Glomerular visceral epithelial cell (primary cell): Measurements from ENCODE around the gene ITM2B.
A peak's percentile ranks its signal among the peaks of the same experiment; 100 is the strongest.

Experiments
- DNase-seq: peaks from one replicate; pipeline ENCODE4 v3.0.0-alpha.2; 2016; ENCODE audit errors: extremely low spot score

Gene ITM2B

GRCh38 chr13:48258430-48258829 lies 25.4 kb downstream of the ITM2B start:
- DNase-seq: no peak

DNA sequence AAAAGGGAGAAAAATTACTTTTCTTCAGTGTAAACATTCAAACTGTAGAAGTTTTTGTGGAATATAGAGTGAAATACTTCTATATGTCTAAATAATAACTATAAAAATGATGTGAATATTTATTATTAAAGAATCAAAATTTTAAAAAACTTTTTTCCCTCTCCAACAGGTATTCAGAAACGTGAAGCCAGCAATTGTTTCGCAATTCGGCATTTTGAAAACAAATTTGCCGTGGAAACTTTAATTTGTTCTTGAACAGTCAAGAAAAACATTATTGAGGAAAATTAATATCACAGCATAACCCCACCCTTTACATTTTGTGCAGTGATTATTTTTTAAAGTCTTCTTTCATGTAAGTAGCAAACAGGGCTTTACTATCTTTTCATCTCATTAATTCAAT lies 28.0 kb downstream of the ITM2B start:
- no peak for DNase-seq

- DNase-seq: peak; percentile 16
Measured at GRCh38 chr13:48263196-48263595, 30.2 kb downstream of the ITM2B start.

- DNase-seq: no peak
Measured at GRCh38 chr13:48264058-48264457, 31.1 kb downstream of the ITM2B start.

DNA sequence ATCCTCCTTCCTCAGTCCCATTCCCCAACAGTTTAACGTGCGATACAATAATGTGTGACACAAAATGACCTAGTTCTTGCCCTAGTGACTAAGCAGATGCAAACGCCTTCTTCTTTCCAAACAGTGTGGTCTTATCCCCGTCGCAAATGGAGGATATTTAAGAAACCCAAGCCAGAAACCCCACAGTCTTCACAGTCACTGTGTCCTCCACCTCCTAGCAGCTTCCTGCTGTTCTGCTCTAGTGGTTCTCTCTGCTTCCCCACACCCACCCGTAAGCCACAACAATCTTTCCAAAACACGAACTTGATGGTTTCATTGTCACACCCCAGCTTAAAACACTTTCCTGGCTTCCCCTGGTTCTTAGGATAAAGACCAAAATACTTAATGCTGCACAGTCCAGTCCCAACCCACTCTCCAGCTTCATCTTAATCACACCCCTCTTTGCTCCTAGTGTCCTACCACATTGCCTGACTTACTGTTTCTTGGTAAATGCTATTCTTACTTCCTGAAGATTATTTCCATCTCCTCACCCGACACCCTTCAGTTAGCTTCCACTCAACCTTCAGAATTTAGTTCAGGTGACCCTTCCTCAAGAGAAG lies 32.3 kb downstream of the ITM2B start:
- no peak for DNase-seq

DNA sequence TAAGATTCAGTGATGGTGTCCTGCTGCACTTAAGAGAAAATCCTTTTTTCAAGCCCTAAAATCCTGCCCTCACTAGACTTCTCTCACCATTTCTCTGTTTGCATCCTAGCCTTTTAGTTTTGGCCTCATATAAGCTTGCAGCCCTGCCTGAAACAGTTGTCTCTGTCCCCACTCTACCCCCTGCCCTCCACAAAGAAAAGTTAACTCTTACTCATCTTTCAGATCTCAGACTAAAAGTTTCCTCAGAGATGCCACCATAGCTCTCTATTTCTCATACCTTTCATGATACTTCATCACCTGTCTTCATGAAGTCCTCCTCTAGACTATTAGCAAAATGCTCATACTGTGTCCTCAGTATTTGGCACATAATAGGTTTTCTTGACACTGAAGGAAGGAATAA lies 33.1 kb downstream of the ITM2B start:
- no peak for DNase-seq

- DNase-seq: no peak
Measured at GRCh38 chr13:48266701-48267639, 34.0 kb downstream of the ITM2B start.

DNA sequence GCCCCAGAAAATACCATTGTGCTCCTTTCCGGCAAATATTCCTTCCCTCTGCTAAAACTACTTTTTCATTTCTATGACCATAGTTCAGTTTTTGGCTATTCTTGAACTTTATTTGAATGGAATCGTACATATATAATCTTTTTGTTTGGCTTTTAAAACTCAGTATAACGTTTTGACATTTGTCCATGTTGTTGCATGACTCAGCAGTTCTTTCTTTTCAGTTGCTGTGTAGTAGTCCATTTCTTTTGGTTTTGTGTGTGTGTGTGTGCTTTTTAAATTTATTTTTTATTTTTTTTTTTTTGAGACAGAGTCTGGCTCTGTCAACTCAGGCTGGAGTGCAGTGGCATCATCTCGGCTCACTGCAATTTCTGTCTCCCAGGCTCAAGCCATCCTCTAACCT lies 35.0 kb downstream of the ITM2B start:
- no peak for DNase-seq

- no peak for DNase-seq
Measured at GRCh38 chr13:48273346-48273745, 40.3 kb downstream of the ITM2B start.

DNA sequence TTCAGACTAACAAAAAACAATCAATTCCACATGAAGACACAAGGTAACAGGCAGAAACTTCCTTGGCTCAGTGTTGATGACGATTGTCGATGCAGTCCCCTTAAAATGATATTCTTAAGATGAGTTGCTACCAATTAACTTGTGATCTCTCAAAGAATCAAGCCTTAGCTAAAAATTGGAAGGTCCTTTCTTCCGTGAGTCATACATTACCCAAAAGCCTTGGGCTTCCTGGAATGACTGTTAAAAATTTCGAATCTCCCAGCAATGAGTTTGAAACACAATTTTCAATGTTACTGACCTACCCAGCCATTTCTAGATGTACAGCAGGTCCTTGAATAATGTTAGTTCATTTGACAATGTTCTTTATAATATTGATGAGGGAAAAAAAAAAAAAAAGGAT lies 42.5 kb downstream of the ITM2B start:
- DNase-seq: no peak

GRCh38 chr13:48278806-48279205 lies 45.8 kb downstream of the ITM2B start:
- no peak for DNase-seq

- DNase-seq: no peak
Measured at GRCh38 chr13:48281556-48281955, 48.5 kb downstream of the ITM2B start.

GRCh38 chr13:48291730-48292129 lies 58.7 kb downstream of the ITM2B start:
- no peak for DNase-seq

DNA sequence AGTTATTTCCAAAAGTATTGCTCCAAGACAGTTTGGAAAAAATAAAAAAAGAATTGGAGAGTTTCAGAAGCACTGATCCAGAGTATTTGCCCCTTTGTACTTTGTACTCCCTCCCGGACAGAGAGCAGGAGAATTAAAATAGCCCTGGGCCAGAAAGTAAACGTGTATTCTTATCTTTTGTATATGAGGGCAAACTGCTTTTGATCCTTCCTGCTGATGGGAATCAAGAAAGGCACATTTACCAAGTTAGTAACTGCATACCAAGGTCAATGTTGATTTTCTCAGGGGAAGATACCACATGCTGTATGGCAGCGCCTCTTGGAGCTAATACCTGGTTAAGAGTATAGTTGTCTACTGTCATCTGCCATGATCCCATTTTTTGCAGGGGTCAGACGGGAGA lies 59.6 kb downstream of the ITM2B start:
- no peak for DNase-seq

GRCh38 chr13:48294653-48295052 lies 61.6 kb downstream of the ITM2B start:
- no peak for DNase-seq

DNA sequence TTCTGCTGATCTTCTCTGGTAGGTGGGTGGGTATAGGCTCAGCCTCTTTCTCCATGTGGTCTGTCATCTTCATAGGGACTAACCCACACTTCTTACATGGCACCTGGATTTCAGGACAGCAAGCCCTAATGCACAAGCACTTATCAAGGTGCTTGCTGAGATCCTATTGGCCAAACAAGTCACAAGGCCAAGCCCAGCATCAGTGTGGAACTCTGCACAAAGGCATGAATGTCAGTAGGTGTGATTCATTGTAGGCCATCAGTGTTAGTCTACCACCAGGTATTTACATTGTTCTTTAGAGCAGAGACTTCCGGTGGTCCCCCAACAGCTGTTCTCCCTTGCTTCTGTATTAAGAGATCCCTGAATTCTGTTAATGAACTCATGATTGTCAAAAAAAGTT lies 62.3 kb downstream of the ITM2B start:
- no peak for DNase-seq

GRCh38 chr13:48296528-48296927 lies 63.5 kb downstream of the ITM2B start:
- no peak for DNase-seq

DNA sequence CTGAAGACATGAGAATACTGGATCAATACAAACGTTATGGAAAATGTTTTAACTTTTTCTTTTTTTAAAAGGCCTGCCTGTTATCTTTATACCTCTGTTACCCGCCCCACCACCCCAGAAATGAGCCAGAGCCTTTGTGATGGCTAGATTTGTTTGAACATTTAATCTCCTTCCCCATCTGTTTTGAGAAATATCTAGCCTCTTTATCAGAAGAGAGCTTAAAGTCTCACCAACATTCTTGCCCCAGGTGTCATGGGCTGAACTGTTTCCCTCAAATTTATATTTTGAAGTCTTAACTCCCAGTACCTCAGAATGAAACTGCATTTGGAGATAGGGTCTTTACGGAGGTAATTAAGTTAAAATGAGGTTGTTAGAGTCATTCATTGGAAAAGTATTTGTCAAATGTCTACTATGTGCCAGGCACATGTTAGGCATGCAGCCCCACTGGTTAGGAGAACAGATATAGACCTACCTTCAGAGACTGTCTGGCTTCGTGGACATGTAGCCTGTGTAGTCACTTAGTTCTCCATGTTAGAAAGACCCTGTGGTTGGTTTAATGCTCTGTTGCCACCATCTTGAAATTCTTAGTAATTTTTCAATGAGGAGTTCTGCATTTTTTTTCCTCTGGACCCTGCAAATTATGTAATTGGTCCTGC lies 64.3 kb downstream of the ITM2B start:
- no peak for DNase-seq

DNA sequence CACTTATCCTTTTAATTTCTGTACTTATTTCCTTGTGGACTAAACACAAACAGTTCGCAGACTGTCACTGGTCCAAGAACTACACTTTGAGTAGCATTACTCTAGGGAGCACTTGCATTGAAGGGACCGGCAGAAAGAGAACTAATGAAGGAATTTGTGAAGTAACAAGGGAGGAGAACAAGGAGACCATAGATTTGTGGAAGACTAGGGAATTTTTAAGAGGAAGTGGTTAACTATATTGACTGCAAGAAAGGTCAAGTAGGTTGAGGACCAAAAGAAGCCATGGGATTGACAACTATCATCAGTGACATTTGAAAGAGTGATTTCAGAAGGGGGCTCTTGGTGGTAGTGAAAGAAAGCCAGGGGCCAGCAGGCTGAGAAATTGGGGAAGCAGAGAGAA lies 66.6 kb downstream of the ITM2B start:
- no peak for DNase-seq

DNA sequence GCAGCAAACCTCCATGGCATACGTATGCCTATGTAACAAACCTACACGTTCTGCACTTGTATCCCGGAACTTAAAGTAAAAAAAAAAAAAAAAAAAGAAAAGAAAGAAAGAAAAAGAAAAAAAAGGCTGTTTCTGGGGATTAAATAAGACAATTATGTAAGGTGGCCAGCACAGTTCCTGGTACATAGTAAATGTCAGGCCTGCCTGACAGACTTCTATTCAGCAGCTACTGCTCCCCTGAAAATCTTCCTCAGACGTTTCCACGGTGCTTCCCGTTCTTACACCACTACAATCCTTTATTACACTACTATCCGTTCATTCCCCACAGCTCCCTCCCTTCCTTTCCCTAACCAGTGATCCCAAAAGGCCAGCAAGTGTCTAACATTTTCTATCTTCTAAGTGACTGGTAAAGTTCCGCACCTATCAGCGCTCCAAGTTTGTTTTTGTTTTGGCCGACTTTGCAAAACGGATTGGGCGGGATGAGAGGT lies 69.9 kb downstream of the ITM2B start:
- DNase-seq: no peak

GRCh38 chr13:48303359-48304142 lies 70.5 kb downstream of the ITM2B start, which contains the start of gene RB1:
TSS of gene RB1 (plus strand) at chr13:48303751. CDS start at chr13:48303913, 162 bp downstream.
- DNase-seq: peak; percentile 95
